Activated CD4-positive, CD25-positive, alpha-beta regulatory T cell treated with anti-CD3 and anti-CD28 coated beads, Interleukin-2, amount 50 U/mL, for 24 hours (primary cell): ENCODE results near the gene PCDHGA1.

Experiments
- ATAC-seq, 2 donors: fragments of 150-1000 bp; cut with Tn5 transposase; one replicate each; pipeline ENCODE4 v1.10.0; 2021; ENCODE audit warnings: mild to moderate bottlenecking in 1 of 2, moderate library complexity in 1 of 2

Gene PCDHGA1

GRCh38 chr5:141493500-141494422, 163.4 kb downstream of the PCDHGA1 start:
- no peak for ATAC-seq

GRCh38 chr5:141494761-141495452, 164.6 kb downstream of the PCDHGA1 start:
- ATAC-seq = no peak

- ATAC-seq = no peak
These were observed 165.1 kb downstream of the PCDHGA1 start for GRCh38 chr5:141495453-141495811.

GRCh38 chr5:141496038-141496437, 165.7 kb downstream of the PCDHGA1 start:
- no peak for ATAC-seq

GRCh38 chr5:141501761-141502160, 171.4 kb downstream of the PCDHGA1 start:
- no peak for ATAC-seq

GRCh38 chr5:141503681-141504080, 173.4 kb downstream of the PCDHGA1 start:
- ATAC-seq = no peak

- no peak for ATAC-seq
These were observed 173.9 kb downstream of the PCDHGA1 start for GRCh38 chr5:141504216-141504615.

- ATAC-seq = no peak
These were observed 176.3 kb downstream of the PCDHGA1 start for GRCh38 chr5:141506381-141507155.

- no peak for ATAC-seq
These were observed 177.2 kb downstream of the PCDHGA1 start for GRCh38 chr5:141507387-141508091.

- ATAC-seq = no peak
These were observed 178.1 kb downstream of the PCDHGA1 start for GRCh38 chr5:141508440-141508797.

- no peak for ATAC-seq
These were observed 178.7 kb downstream of the PCDHGA1 start for GRCh38 chr5:141508798-141509611.

GRCh38 chr5:141510160-141510559, 179.8 kb downstream of the PCDHGA1 start:
- no peak for ATAC-seq

- ATAC-seq = no peak
These were observed 180.7 kb downstream of the PCDHGA1 start for GRCh38 chr5:141510850-141511601.

- ATAC-seq = no peak
These were observed 181.5 kb downstream of the PCDHGA1 start for GRCh38 chr5:141511771-141512325.

GRCh38 chr5:141512390-141512910, 182.1 kb downstream of the PCDHGA1 start:
- peak; percentile 40 to 43 for ATAC-seq

- ATAC-seq = peak; percentile 40 to 45
These were observed 182.8 kb downstream of the PCDHGA1 start for GRCh38 chr5:141512911-141513626.

- peak; percentile 75 to 76 for ATAC-seq
These were observed 183.5 kb downstream of the PCDHGA1 start for GRCh38 chr5:141513627-141514329.

- ATAC-seq = peak; percentile 3 to 5
These were observed 184.2 kb downstream of the PCDHGA1 start for GRCh38 chr5:141514330-141515133.
